Fibroblast of villous mesenchyme (primary cell): Measurements from ENCODE around the gene PAPSS1. TPM values are rescaled to one million over a fixed set of nuclear protein-coding genes. Genes with fewer than 3 reads are reported as not detected.
"Not testable (repeated sequence)": the region's sequence is repeated elsewhere in the genome, so short reads cannot be mapped to it uniquely, and the experiment has no call there.

Experiments used
- DNase-seq: peaks from one replicate; pipeline ENCODE4 v3.0.0-alpha.2; 2010; ENCODE audit warnings: low read depth
- H3K4me3 ChIP-seq: 2 replicates; pipeline ENCODE4 v1.5.1; 2011; ENCODE audit warnings: low read depth, mild to moderate bottlenecking, low read length
- CTCF ChIP-seq: IDR thresholded peaks from 2 replicates; pipeline ENCODE4 v1.5.1; 2012; ENCODE audit warnings: low read depth, mild to moderate bottlenecking, low read length; ENCODE audit not compliant: insufficient read depth
- total RNA-seq: library from RNA; depleted of rRNA; stranded (reverse); fragments of >200 nt; gene quantifications from 2 replicates; pipeline ENCODE4 v1.2.3, GENCODE V29; 2012

PAPSS1 gene
- total RNA-seq, 1 donor: 78.6 TPM

- no peak overlapping the region for H3K4me3 ChIP-seq
- DNase-seq: peak; percentile 91
- TF ChIP-seq CTCF: no peak
These were observed 21.1 kb upstream of the PAPSS1 start for GRCh38 chr4:107740950-107741701.

DNA sequence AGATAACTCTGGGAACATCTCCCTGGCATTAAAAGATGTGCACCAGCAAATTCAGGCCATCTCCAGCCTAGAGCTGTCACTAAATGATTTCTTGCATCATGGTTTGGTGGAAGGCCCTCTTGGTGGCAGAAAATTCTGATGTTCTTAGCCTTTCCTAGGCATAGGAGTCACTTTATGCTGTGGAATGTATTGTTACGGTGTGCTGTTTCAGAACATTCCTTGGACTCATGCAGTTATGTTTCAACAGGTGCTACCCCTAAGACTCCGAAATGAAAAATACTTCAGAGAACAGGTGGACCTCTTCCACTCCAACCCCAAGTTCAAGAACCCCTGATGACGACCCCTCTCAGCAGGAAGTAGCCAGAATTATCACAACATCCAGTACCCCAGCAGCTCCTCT is 20.3 kb upstream of the PAPSS1 start:
- no peak overlapping the region for H3K4me3 ChIP-seq
- TF ChIP-seq CTCF: peak; percentile 30
- DNase-seq: no peak

DNA sequence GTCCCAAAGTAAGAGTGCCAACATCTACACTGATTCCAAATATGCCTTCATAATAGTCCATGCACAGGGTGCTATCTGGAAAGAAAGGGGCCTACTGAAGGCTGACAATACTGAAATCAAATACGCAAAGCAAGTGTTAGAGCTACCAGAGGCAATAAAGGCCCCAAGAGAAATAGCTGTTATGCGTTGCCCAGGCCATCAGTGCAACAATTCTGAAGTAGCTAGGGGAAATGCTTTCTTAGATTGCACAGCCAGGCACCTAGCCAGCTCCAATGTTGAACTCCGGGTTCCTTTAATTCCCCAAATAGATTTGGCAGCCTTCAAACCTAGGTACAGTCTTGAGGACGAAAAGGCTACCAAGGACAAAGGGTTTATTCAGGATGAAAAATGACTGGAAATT is 17.4 kb upstream of the PAPSS1 start:
- no peak for TF ChIP-seq CTCF
- no peak overlapping the region for H3K4me3 ChIP-seq
- no peak for DNase-seq

DNA sequence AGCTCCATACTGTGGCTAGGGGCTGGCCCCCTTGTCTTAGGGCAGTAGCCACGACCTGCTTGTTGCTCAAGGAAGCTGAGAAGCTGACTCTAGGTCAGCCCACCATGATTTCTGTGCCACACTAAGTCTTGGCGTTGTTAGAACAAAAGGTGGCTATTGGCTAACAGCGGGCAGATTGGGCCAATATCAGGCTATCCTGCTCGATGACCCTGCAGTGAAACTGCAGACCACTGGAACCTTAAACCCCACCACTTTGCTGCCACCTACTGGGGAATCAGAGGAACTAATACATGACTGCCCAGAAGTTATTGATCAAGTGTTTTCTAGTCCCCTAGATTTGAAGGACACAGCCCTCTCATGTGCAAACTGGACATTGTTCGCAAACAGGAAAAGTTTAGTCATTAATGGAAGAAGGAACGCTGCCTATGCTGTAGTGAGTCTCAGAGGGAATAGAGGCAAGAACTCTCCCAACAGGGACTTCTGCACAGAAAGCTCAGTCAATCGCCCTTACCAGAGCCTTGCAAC is 17.0 kb upstream of the PAPSS1 start:
- DNase-seq: peak; percentile 65
- H3K4me3 ChIP-seq: no peak overlapping the region

GRCh38 chr4:107736037-107736436 is 16.0 kb upstream of the PAPSS1 start:
- DNase-seq: no peak
- no peak overlapping the region for H3K4me3 ChIP-seq
- no peak for TF ChIP-seq CTCF

More for the DNA sequence above, 17.0 kb upstream of the PAPSS1 start:
- TF ChIP-seq CTCF: peak; percentile 84

- H3K4me3 ChIP-seq: no peak overlapping the region
- TF ChIP-seq CTCF: peak; percentile 50
- DNase-seq: no peak
These were observed 14.1 kb upstream of the PAPSS1 start for GRCh38 chr4:107734120-107734519.

DNA sequence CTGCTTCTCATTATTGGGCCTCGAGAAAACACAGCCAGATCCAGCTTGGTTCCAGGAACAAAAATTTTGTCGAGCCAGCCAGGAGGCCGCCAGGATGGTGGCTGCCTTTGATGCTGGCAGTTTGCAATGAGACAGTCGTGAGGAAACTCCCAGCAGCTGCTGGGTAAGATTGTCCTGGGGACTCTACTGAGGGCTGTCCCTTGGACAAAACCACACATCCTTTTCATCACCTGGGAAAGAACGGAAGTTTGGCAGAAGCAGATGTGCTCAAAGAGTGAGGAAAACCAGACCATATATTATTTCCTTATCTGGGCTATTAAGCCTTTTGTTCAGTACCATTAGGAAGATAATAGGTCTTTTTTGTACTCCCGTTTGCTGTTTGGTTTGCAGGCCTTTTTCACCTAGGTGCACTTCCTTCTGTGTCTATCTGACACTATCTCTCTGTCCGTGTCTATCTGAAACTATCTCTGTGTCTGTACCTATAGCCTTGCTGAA is 13.4 kb upstream of the PAPSS1 start:
- TF ChIP-seq CTCF: no peak
- DNase-seq: no peak
- no peak overlapping the region for H3K4me3 ChIP-seq

GRCh38 chr4:107729050-107729449 is 9.0 kb upstream of the PAPSS1 start:
- not testable (repeated sequence) for DNase-seq, H3K4me3 ChIP-seq

DNA sequence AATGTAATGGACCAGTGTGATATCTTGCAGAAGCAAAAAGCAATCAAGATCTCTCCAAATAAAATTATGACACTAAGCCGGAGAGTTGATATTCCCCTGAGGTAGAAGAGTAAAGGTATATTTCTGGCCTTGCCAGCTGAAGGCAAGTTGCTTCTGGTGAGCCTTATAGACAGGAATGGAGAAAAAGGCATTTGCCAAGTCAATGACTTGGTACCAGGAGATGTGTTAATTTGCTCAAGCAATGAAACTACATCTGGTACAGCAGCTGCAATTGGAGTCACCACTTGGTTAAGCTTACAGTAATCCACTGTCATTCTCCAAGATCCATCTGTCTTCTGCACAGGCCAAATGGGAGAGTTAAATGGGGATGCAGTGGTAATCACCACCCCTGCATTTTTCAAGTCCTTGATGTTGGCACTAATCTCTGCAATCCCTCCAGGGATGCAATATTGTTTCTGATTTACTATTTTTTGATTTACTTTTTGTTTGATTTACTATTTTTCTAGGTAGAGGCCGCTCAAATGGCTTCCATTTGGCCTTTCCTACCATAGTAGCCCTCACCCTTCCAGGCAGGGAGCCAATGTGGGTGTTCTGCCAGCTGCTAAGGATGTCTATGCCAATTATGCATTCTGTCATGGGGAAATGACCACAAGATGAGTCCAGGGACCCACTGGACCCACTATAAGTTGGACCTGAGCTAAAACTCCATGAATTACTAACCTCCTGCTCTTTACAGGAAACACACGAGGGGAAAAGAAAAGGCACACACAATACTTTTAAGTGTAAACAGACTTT is 6.3 kb upstream of the PAPSS1 start:
- not testable (repeated sequence) for DNase-seq

More for the DNA sequence above, 6.3 kb upstream of the PAPSS1 start:
- H3K4me3 ChIP-seq: not testable (repeated sequence)
